GM21737 (cell line): ENCODE measurements around the gene AGXT.

Experiments
- ATAC-seq: cut with Tn5 transposase; IDR thresholded peaks from one replicate; pipeline ENCODE4 v1.9.1; 2021; ENCODE audit warnings: mild to moderate bottlenecking, moderate library complexity; ENCODE audit not compliant: unreplicated experiment

Gene AGXT

DNA sequence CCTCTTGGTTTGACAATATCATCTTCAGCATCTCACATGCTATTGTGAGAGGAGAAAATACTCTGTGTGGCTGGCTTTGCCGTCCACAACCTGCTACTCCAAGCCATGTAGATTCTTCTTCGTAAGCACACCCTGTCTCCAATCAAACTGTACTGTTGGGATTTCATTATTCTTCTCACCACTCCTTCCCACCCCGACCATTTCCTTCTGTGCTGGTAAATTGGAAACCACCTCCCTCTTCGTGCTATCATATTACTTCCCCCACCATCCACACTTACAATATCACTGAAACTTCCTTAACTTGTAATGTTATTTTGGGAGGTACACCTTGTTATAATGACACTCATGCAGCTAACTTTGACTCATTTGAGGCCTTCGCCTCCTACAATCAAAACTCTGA is 3.2 kb upstream of the AGXT start:
- ATAC-seq, result no peak

DNA sequence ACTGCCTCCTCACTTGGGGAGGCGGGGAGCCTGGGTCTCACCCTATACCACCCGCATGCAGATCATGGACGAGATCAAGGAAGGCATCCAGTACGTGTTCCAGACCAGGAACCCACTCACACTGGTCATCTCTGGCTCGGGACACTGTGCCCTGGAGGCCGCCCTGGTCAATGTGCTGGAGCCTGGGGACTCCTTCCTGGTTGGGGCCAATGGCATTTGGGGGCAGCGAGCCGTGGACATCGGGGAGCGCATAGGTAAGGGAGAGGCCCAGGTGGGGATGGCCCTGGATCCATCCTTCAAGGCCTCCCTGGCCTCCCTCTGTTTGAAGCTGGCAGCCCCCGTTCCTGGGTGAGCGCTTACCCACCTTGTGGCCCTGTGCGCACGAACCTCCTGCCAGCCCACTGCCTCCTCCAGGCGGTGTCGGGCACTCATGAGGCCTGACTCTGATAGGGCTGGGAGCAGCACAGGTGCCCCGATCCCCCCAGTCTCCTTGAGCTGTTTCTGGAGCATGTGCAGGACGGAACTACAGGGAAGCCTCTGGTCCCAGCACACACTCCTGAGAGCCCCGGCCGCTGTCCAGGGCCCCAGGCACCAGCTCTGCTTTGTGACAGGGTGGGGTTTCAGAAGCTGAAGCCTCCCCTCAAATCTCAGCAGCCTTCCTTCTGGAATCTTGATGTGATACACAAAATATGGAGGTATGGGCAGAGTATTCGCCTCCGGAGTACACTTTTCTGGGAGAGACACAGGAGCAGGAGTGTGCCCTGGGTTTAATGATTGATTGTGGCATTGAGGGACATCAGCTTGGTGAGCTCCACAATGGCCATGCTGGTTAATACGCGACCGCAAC is 708 bp downstream of the AGXT start:
- ATAC-seq, result no peak

DNA sequence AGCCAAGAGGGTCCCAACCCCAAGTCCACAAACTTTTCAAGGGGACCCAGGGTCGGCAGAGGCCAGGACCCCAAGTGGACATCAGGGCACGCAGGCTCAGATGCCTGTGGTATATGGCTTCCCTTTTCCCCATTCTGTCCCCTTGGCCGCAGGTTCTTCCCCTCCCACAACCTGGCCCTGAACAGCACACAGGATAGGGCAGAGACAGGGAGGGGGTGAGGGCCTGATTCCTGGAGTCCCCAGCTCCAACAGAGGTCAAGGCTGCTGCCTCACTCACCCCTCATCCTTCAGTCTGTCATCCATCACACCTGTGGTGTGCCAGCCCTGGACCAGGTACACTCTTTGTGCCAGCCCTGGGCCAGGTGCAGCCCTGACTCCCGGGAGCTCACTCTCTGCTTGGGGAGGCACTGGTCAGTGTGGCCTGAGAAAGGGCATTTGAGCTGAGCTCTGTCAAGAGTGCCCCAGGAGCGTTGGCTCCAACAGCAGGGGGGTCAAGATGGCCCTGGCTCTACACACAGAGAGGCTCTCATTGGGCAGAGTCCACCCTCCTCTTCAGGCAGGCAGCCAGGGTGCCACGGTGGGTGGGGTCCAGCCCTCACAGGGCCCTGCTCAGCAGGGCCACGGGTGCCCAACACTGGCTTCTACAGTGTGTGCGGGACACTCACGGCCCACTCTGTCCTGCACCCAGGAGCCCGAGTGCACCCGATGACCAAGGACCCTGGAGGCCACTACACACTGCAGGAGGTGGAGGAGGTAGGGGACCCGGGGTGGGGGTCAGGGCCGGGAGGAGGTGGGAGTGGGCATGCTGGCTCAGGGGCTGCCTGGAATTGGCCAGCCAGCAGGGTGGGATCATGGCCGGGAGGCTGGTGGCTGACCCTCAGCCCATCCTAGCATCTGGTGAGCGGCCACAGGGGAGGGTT is 1.6 kb downstream of the AGXT start:
- ATAC-seq, result no peak

DNA sequence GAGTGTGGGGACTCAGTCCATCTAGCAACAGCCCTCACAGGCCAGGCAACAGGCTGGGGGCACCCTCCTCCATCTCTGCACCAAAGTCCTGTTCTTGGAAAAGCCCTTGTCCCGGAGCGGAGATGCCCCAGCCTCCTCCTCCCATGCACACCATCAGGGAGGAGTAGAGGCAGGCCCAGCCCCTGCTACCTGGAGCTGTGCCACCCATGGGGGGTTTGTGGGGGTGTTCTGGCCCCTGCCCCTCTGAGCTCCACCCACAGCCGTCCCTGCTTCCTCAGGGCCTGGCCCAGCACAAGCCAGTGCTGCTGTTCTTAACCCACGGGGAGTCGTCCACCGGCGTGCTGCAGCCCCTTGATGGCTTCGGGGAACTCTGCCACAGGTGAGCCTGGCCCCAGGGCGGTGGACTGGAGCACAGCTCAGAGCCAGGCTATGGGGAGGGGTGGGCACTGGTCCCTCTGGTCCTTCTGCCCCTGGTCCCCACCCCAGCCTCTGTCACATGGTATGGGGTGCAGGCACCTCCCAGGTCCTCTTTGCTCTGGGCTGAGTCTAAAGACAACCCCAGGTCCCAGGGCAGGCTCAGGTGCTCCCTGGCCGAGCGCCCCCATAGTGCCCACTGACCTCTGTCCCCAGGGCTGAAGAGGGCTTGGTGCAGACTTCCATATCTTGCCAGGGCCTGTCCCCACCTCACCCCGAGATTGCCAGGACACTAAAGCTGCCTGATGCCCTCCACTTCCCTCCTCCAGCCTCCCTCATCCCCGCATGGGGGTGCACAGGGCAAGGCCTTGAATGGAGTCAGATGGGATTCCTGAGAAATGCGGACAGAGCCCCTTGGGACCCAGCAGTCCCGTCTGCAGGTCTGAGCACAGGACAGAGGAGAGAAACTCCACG is 2.7 kb downstream of the AGXT start:
- no peak for ATAC-seq

DNA sequence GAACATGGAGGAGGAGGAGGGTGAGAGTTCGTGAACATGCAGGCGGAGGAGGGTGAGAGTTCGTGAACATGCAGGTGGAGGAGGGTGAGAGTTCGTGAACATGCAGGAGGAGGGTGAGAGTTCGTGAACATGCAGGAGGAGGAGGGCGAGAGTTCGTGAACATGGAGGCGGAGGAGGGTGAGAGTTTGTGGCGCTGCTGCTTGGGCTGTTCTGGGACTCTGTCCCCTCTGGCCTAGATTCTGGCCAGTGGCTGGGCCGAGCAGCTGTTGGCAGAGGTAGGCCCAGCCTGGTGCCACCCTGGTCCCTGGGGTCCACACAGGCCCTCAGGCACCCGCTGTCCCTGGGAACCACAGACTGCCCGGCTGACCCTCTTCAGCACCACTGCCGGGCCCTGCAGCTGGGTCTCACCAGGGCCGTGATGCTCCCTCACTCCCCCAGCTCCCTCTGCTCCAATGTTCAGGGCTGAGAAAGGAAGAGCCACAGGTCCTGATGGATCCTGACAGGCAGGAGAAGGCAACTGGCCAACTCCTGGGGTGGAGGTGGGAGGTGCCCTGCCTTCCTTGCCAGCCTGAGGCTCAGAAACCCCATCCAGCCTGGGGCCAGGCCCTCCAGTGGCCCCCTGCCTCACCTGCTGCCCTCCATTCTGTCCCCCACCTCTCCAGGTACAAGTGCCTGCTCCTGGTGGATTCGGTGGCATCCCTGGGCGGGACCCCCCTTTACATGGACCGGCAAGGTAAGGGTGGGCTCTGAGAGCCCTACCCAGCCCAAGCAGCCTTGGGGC is 3.9 kb downstream of the AGXT start:
- ATAC-seq, result no peak

DNA sequence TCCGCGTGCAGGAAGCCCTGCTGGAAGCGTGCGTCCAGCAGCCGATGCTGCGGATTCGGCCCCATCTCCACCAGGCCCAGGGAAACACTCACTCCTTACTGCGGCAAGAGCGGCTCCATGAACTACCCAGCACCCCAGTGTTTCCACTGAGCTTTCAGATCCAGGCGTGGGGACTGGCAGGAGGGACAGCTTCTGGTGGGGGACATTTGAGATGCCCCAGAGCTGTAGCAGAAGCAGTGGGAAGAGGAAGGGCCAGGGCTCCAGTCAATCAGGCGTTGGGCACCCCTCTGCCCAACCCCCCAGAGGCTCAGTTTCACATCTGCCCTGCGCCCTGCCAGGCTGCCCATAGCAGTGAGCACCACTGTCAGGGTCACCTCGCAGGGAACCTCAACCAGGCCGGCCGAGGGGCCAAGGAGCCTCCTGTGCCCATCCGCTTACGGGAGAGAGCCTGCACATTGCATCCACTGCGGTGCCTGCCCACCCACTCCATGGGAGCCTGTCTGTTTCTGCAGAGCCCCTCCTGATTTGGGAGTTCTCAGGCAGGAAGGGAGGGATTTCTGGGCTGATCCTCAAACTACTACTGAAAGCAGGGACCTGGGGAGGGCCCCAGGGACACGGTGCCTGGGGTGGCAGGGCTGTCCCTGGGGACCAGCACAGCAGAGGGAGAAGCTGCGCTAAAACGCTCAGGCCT is 4.6 kb downstream of the AGXT start:
- ATAC-seq, result no peak

DNA sequence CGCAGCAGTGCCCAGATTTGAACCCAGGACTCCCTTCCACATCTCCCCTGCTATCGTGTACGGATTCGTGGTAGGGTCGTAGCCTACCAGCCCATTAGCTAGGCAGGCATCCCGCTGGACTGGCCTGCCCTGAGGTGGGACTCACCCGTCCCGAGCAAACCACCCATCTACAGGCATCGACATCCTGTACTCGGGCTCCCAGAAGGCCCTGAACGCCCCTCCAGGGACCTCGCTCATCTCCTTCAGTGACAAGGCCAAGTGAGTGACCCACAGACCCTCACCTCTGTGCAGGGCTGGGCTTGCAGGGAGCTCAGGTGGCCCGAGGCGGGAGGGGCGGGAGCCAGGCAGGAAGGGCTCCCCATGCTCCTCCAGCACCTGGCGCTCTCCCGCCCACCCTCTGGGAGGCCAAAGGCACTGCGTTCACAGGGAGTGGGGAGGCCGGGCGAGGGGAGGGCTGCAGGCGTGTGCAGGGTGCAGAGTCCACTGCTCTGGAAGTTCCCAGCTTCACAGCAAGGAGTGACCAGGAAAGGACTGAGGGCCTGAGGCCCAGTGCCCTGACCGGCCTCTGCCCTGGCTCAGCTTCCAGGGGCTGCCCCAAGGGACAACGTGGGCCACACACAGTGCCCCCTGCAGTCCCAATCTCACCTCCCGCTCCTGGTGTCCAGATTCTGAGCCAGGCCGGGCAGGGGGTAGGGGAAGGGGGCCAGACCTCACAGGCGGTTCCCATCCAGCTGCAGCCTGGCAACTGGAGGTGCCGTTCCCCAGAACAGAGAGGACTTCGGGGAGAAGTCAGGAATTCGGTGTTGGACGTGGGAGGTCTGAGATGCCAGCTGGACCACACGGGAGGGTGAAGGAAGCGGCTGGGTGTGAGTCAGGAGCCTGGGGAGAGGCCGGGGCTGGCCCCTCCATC is 5.4 kb downstream of the AGXT start:
- no peak for ATAC-seq

DNA sequence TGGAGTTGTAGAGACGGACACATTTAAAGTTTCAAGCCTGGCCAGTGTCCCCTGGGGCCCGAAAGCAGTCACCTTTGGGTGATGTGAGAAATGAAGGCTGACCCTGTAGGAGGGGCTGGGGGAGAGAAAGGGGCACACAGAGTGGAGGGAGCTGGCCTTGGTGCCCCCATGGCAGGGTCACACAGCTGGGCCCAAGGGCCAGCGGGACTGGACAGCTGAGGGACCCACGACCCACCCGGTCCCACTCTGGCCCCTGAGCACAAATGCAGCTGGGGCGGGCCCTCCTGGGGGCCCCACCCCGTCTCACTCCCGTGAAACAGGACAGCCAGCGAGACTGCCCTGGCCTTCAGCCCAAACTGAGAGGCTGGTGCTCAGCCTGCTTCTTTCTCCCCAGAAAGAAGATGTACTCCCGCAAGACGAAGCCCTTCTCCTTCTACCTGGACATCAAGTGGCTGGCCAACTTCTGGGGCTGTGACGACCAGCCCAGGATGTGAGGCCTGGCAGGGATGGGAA is 6.1 kb downstream of the AGXT start:
- ATAC-seq, result no peak

DNA sequence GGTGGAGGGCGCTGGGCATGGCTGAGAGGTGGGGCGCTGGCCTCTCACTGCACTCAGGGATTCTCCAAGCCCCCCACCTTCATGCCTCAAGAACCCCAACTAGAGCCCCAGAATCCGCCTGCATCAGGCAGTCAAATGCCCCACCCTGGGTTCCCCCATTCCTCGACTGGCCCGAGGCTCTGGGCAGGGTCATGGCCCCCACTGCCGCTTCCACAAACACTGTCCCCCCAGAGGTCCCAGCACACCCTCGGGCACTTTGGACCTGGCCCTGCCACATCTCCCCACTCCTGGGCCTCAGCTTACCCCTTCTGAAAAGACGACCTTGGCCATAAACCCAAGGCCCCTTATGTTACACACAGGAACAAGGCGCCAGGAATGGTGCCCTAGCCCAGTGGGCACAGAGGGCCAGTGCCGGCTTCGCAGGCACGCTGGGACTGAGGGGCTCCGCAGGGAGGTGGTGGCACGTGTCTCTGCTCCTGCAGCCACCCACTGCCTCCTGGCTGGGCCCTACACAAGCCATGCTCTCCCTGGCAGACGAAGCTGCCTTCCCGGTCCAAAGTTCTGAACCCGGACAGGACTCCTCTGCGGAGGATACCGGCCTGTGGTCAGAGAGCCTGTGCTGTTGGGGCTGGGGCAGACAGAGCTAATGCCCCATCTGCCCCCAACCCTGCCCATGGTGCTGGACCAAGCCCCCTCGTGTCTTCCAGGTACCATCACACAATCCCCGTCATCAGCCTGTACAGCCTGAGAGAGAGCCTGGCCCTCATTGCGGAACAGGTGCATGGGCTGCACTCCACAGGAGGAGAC is 6.8 kb downstream of the AGXT start:
- no peak for ATAC-seq

DNA sequence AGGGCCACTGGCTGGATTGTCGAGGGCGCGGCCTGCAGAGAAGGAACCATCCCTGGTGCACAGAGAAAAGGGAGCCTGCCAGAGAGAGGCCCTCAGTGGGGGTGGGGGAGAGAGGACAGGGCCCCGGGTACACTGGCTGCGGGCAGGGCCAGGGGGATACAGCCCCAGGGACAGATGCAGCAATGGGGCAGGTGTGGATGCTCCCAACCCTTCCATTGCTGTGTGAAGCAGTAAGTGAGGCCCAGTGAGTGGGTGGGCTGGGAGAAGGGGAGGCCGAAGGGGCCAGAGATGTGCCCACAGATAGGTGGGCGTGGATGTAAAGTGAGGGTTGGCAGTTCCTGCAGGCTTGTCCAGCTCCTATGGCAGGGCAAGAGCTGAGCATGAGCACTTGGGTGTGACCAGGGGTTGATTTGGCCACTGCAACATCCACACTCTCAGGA is 7.4 kb downstream of the AGXT start:
- no peak for ATAC-seq

DNA sequence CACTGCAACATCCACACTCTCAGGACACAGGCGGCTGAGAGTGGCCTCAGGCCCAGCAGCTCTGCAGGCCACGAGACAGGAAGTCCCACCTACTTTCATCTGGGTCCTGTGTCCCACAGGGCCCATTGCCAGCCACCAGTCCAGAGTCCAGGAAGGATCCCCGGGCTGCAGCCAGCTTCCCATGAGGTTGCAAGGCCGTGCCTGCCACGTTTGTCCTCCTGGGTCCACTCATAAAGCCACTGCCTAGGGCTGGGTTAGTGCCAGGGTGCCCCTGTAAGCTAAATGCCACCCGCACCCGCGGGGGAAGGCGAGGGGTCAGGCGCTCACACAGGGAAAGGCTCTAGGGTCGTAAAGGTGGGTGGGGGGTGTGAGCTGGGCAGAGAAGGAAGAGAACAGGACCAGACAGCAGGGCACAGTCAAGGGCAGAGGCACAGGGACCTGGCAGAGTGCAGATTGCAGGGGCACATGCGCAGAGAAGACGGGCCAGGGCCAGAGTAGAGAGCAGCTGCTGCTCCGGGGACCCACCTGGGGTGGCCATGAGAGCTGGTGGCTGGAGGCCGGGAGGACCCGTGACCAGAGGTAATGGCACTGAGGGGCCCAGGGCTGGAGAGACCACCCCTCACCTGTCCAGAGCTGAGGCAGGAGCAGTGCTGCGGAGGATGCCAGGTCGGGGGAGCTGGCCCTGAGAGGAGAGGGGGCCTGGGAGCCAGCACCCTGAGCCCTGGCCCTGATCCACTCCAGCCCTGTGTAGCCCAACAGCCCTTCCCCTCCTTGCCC is 8.0 kb downstream of the AGXT start:
- ATAC-seq, result no peak

DNA sequence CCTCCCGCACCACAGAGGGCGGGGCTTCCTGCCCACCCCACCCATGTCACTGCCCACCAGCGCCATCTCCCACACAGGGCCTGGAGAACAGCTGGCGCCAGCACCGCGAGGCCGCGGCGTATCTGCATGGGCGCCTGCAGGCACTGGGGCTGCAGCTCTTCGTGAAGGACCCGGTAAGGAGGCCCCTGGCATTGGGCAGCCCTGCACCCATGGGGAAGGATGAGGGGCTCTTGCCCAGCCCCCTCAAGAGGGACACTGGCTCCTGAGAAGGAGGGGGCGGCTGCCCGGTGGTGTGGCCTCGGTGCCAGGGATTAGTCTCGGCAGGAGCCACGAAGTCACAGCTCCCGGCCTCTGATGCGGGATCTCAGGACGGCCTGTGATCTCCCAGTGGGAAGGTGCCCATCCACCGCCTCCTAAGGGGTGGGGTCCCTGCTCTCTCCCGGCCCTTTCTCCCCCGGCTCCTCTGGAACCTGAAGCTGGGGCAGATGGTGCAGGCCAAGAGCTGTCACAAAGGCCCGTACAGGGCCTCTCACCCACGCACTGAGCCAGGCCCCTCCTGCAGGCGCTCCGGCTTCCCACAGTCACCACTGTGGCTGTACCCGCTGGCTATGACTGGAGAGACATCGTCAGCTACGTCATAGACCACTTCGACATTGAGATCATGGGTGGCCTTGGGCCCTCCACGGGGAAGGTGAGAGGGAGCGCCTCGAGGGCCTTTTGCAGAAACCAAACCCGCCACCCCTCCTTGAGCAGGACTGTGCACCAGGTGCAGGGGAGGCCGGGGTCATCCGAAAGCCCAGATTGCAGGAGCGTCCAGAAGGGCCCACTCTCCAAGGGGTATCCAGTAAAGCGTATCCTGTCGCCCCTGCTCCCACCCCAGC is 9.1 kb downstream of the AGXT start:
- no peak for ATAC-seq

DNA sequence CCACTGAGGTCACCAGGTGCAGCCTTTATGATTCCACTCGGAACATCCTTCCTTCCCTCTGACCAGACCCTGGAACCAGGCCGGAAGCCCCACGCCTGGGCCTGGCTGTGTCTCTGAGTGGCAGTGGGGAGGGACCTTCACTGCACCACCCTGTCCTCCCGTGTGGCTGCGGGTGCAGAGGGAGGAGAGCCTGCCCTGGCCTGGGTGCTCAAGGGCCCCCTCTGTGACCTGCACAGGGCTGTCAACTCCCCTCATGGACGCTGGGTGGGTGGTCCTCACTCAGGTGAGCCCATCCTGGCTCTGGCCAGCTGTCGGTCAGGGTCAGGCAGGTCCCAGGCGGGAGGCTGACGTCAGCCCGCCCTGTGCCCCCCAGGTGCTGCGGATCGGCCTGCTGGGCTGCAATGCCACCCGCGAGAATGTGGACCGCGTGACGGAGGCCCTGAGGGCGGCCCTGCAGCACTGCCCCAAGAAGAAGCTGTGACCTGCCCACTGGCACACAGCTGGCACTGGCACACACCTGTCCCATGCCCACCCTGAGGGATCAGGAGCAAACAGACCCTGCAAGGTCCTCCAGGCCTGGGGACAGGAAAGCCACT is 9.8 kb downstream of the AGXT start:
- no peak for ATAC-seq

DNA sequence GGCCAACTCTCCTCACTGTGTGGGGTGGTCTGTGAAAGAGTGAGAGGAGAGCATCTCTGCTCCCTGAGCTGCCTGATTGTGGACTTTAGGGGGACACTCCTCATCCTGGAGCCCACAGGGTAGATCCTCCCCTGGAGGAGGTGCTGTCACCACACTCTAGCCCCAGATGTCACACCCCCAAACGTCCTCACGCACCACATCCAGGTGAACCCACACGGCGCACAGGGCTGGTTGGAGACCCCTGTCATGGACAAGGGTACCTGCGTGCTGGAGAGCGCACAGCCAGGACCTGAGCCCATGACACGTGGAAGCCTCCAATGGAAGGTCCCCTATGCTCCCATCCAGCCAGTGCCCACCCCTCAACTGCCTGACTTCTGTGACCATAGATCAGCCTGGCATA is 10.5 kb downstream of the AGXT start:
- ATAC-seq, result no peak

DNA sequence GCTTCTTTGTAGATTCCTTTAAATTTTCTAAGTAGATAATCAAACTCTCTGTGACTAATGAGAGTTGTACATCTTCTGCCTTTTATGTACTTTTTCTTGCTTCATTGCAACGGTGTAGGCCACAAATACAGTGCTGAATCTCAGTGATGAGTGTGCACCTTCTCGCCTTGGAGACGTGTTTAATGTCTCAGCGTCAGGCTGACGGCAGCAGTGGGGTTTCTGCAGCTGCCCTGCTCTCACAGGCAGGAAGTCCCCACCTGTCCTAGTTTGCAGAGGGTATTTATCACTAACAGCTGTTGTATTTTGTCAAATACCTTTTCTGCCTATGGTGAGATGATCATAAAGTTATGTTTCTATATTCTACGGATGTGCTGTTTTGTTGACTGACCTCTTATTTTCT is 13.3 kb downstream of the AGXT start:
- ATAC-seq, result no peak
